PC-3 (cell line): Measurements from ENCODE around the gene PPP1R7.

Experiments used
- CTCF ChIP-seq: fragments of 300-600 bp; sonication (generic); conservative IDR thresholded peaks from 2 replicates; pipeline ENCODE4 v1.5.1; 2017; ENCODE audit warnings: antibody characterized with exemption, low read depth, mild to moderate bottlenecking, low read length
- EZH2 ChIP-seq: fragments of 300-600 bp; sonication (generic); IDR thresholded peaks from one replicate; pipeline ENCODE4 v1.6.1; 2017; ENCODE audit warnings: antibody characterized with exemption, mild to moderate bottlenecking, low read length; ENCODE audit not compliant: unreplicated experiment

DNA sequence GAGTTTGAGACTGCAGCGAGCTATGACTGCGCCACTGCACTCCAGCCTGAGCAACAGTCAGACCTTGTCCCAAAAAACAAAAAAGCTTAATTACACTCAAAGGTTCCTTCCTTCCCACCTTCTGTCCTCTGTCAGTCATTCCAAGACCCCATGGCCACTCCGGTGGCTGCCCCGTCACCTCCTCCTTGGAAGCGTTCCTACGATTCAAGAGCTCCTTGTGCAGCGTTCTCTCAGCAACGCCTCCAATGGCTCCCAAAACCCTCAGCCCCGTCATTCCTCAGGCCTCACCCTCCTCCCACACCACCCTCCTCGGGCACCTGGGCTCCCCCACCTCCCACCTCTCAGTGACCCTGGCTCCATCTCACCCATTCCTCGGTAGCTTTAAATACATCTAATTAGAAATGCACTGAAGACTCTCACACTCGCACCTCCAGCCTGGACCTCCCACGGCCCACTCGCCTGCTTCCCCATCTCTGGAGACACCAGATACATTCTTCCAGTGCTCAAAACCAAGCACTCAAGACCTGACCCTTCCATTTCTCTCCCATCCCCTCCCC, 9.0 kb upstream of the PPP1R7 start:
- TF ChIP-seq EZH2 (no peak), CTCF (no peak)
